Neural progenitor cell (in vitro differentiated cells): ENCODE results near the gene VPS26A. TPM values are rescaled to one million over a fixed set of nuclear protein-coding genes. Genes with fewer than 3 reads are reported as not detected.
A peak's percentile ranks its signal among the peaks of the same experiment; 100 is the strongest.

Experiments used
- DNase-seq: peaks from one replicate; pipeline ENCODE4 v3.0.0-alpha.2; 2016; ENCODE audit warnings: low spot score
- H2AFZ ChIP-seq: fragments of 200-600 bp; sonication (generic); replicated peaks from 2 replicates; pipeline ENCODE4 v1.6.1; 2016; ENCODE audit warnings: antibody characterized with exemption
- H3F3A ChIP-seq: fragments of 200-600 bp; sonication (generic); 2 replicates; pipeline ENCODE4 v1.6.1; 2016; ENCODE audit warnings: antibody characterized with exemption, low read depth
- H3K27ac ChIP-seq: fragments of 200-600 bp; sonication (generic); 2 replicates; pipeline ENCODE4 v1.5.1; 2016; ENCODE audit warnings: mild to moderate bottlenecking
- H3K27me3 ChIP-seq: fragments of 200-600 bp; sonication (generic); 2 replicates; pipeline ENCODE4 v1.6.1; 2016; ENCODE audit warnings: mild to moderate bottlenecking, moderate library complexity
- H3K36me3 ChIP-seq: fragments of 200-600 bp; sonication (generic); 2 replicates; pipeline ENCODE4 v1.5.1; 2016
- H3K4me1 ChIP-seq: fragments of 200-600 bp; sonication (generic); 2 replicates; pipeline ENCODE4 v1.6.1; 2016; ENCODE audit warnings: mixed run types
- H3K4me2 ChIP-seq: fragments of 200-600 bp; sonication (generic); 2 replicates; pipeline ENCODE4 v1.6.1; 2016
- H3K4me3 ChIP-seq: fragments of 200-600 bp; sonication (generic); 2 replicates; pipeline ENCODE4 v1.5.1; 2016
- H3K79me2 ChIP-seq: fragments of 200-600 bp; sonication (generic); 2 replicates; pipeline ENCODE4 v1.6.1; 2016; ENCODE audit warnings: low read depth
- H3K9ac ChIP-seq: fragments of 200-600 bp; sonication (generic); 2 replicates; pipeline ENCODE4 v1.6.1; 2016
- H3K9me3 ChIP-seq: fragments of 200-600 bp; sonication (generic); 2 replicates; pipeline ENCODE4 v1.5.1; 2016; ENCODE audit warnings: low read depth
- H4K20me1 ChIP-seq: fragments of 200-600 bp; sonication (generic); 2 replicates; pipeline ENCODE4 v1.6.1; 2016; ENCODE audit warnings: low read depth
- H3K27ac Mint-ChIP-seq: 3 replicates; pipeline ENCODE4 v1.8.0; 2021; ENCODE audit warnings: mixed read lengths
- H3K27me3 Mint-ChIP-seq: 2 replicates; pipeline ENCODE4 v1.8.0; 2022; ENCODE audit warnings: low read depth, mild to moderate bottlenecking, inconsistent platforms, moderate library complexity, mixed read lengths; ENCODE audit not compliant: insufficient read depth
- H3K36me3 Mint-ChIP-seq: 3 replicates; pipeline ENCODE4 v1.8.0; 2021; ENCODE audit warnings: mixed read lengths
- H3K4me1 Mint-ChIP-seq: 3 replicates; pipeline ENCODE4 v1.8.0; 2021; ENCODE audit warnings: mixed read lengths
- H3K4me3 Mint-ChIP-seq: 3 replicates; pipeline ENCODE4 v1.8.0; 2021; ENCODE audit warnings: mild to moderate bottlenecking, moderate library complexity, mixed read lengths
- H3K9me3 Mint-ChIP-seq: 3 replicates; pipeline ENCODE4 v1.8.0; 2020; ENCODE audit warnings: mixed read lengths
- CTCF ChIP-seq: fragments of 200-600 bp; sonication (generic); IDR thresholded peaks from 2 replicates; pipeline ENCODE4 v1.5.1; 2017; ENCODE audit warnings: antibody characterized with exemption, mild to moderate bottlenecking
- EZH2 ChIP-seq: fragments of 200-600 bp; sonication (generic); IDR thresholded peaks from 2 replicates; pipeline ENCODE4 v1.6.1; 2017; ENCODE audit warnings: antibody characterized with exemption, mild to moderate bottlenecking, moderate library complexity
- EZH2phosphoT487 ChIP-seq: fragments of 200-600 bp; sonication (generic); IDR thresholded peaks from 2 replicates; pipeline ENCODE4 v1.6.1; 2017; ENCODE audit warnings: antibody characterized with exemption
- total RNA-seq: library from RNA; depleted of rRNA; stranded (reverse); fragments of >200 nt; gene quantifications from 2 replicates; pipeline ENCODE4 v1.2.3, GENCODE V29; 2015; ENCODE audit warnings: low replicate concordance

Gene VPS26A
- total RNA-seq, 1 donor from 2014 or later = 56.0 TPM

- H3K79me2 ChIP-seq = peaks cover 68% of the 10 kb centered on the region
- no peak for DNase-seq
- no peak overlapping the region for H3K4me3 Mint-ChIP-seq
Measured at GRCh38 chr10:69182005-69182404, 58.0 kb downstream of the VPS26A start.

GRCh38 chr10:69186524-69186923 lies 62.5 kb downstream of the VPS26A start:
- Mint-ChIP-seq H3K9me3 (no peaks in the 10 kb centered on the region), H3K4me3 (no peak overlapping the region), H3K36me3 (peaks cover 13% of the 10 kb centered on the region), H3K4me1 (peaks cover 2% of the 10 kb centered on the region), H3K27me3 (no peaks in the 10 kb centered on the region), H3K27ac (no peak overlapping the region)
- DNase-seq = no peak
- H3K4me3 ChIP-seq = no peak overlapping the region
- H3F3A ChIP-seq = no peaks in the 10 kb centered on the region
- no peaks in the 10 kb centered on the region for H3K27me3 ChIP-seq
- H3K27ac ChIP-seq = no peak overlapping the region
- peaks cover 13% of the 10 kb centered on the region for H4K20me1 ChIP-seq
- no peaks in the 10 kb centered on the region for H3K9me3 ChIP-seq
- no peak overlapping the region for H3K4me2 ChIP-seq
- no peak overlapping the region for H3K9ac ChIP-seq
- H2AFZ ChIP-seq = no peak overlapping the region
- H3K4me1 ChIP-seq = peaks cover 2% of the 10 kb centered on the region
- peaks cover 18% of the 10 kb centered on the region for H3K36me3 ChIP-seq
- TF ChIP-seq EZH2phosphoT487 (no peak), EZH2 (no peak), CTCF (no peak)
- H3K79me2 ChIP-seq = peaks cover 53% of the 10 kb centered on the region

More at GRCh38 chr10:69182005-69182404, 58.0 kb downstream of the VPS26A start:
- H4K20me1 ChIP-seq = peaks cover 13% of the 10 kb centered on the region
- no peak overlapping the region for H3K27ac ChIP-seq
- peak overlapping the region; percentile 91 for H3K4me3 ChIP-seq
- H3K27me3 ChIP-seq = no peaks in the 10 kb centered on the region
- H2AFZ ChIP-seq = no peak overlapping the region
- Mint-ChIP-seq H3K27ac (no peak overlapping the region), H3K36me3 (no peaks in the 10 kb centered on the region), H3K9me3 (no peaks in the 10 kb centered on the region), H3K4me1 (peaks cover 24% of the 10 kb centered on the region), H3K27me3 (peaks cover 4% of the 10 kb centered on the region)
- H3K36me3 ChIP-seq = peaks cover 5% of the 10 kb centered on the region
- H3K9me3 ChIP-seq = no peaks in the 10 kb centered on the region
- H3K4me2 ChIP-seq = peak overlapping the region; percentile 94
- H3K9ac ChIP-seq = no peak overlapping the region
- no peaks in the 10 kb centered on the region for H3F3A ChIP-seq
- TF ChIP-seq EZH2 = no peak
- TF ChIP-seq EZH2phosphoT487 = no peak
- TF ChIP-seq CTCF = no peak
- peaks cover 8% of the 10 kb centered on the region for H3K4me1 ChIP-seq

GRCh38 chr10:69201045-69201444 lies 77.1 kb downstream of the VPS26A start:
- Histone ChIP-seq H3K4me3 (no peak overlapping the region), H3K9me3 (no peaks in the 10 kb centered on the region), H2AFZ (no peak overlapping the region), H3K36me3 (peaks cover 4% of the 10 kb centered on the region), H3K4me2 (no peak overlapping the region), H3K27me3 (no peaks in the 10 kb centered on the region), H3K4me1 (no peaks in the 10 kb centered on the region), H4K20me1 (no peaks in the 10 kb centered on the region), H3F3A (no peaks in the 10 kb centered on the region), H3K9ac (no peak overlapping the region), H3K79me2 (no peaks in the 10 kb centered on the region), H3K27ac (no peak overlapping the region)
- Mint-ChIP-seq H3K9me3 (no peaks in the 10 kb centered on the region), H3K36me3 (peaks cover 2% of the 10 kb centered on the region), H3K4me3 (no peak overlapping the region), H3K4me1 (no peaks in the 10 kb centered on the region), H3K27ac (no peak overlapping the region), H3K27me3 (no peaks in the 10 kb centered on the region)
- DNase-seq = no peak
- no peak for TF ChIP-seq EZH2
- TF ChIP-seq CTCF = no peak
- TF ChIP-seq EZH2phosphoT487 = no peak
